SU-DHL-6 (cell line): ENCODE data around the gene CCNE1.

Source experiments
- H2AFZ ChIP-seq: fragments of 200-600 bp; sonication (generic); 2 replicates; pipeline ENCODE4 v1.6.1; 2014; ENCODE audit warnings: low read depth, mild to moderate bottlenecking, moderate library complexity, mixed read lengths, antibody characterized with exemption, low read length; ENCODE audit not compliant: severe bottlenecking
- H3F3A ChIP-seq: fragments of 200-600 bp; shearing (Covaris generic); 2 replicates; pipeline ENCODE4 v1.6.0; 2016; ENCODE audit warnings: antibody characterized with exemption, mild to moderate bottlenecking; ENCODE audit not compliant: insufficient read depth
- H3K27ac ChIP-seq: fragments of 200-600 bp; sonication (generic); 2 replicates; pipeline ENCODE4 v1.5.1; 2016; ENCODE audit warnings: low read depth, mild to moderate bottlenecking, low read length, moderate library complexity, mixed read lengths
- H3K27me3 ChIP-seq: fragments of 200-600 bp; sonication (generic), shearing (Covaris generic); 2 replicates; pipeline ENCODE4 v1.6.0; 2014; ENCODE audit warnings: mild to moderate bottlenecking, low read length
- H3K36me3 ChIP-seq: fragments of 200-600 bp; sonication (generic); 2 replicates; pipeline ENCODE4 v1.6.1; 2014; ENCODE audit warnings: mild to moderate bottlenecking, low read length, mixed read lengths
- H3K4me2 ChIP-seq: fragments of 300-600, 200-600 bp; shearing (Covaris generic), sonication (generic); 2 replicates; pipeline ENCODE4 v1.6.0; 2014; ENCODE audit warnings: low read length, low read depth, mild to moderate bottlenecking; ENCODE audit not compliant: poor library complexity, severe bottlenecking
- H3K4me3 ChIP-seq: fragments of 200-600 bp; sonication (generic); 2 replicates; pipeline ENCODE4 v1.5.1; 2014; ENCODE audit warnings: antibody characterized with exemption, low read length, mild to moderate bottlenecking, mixed read lengths; ENCODE audit not compliant: insufficient read depth, poor library complexity, severe bottlenecking
- H3K79me2 ChIP-seq: fragments of 200-600 bp; sonication (generic); 2 replicates; pipeline ENCODE4 v1.6.1; 2014; ENCODE audit warnings: mild to moderate bottlenecking, low read length, moderate library complexity; ENCODE audit not compliant: insufficient read depth
- H3K9ac ChIP-seq: fragments of 200-600 bp; sonication (generic); 2 replicates; pipeline ENCODE4 v1.7.0; 2014; ENCODE audit warnings: mild to moderate bottlenecking, low read length
- H3K9me2 ChIP-seq: fragments of 200-600 bp; sonication (generic); replicated peaks from 2 replicates; pipeline ENCODE4 v1.6.1; 2014; ENCODE audit warnings: low read length; ENCODE audit not compliant: insufficient read depth
- H3K9me3 ChIP-seq: fragments of 200-600 bp; sonication (generic); 2 replicates; pipeline ENCODE4 v1.6.1; 2014; ENCODE audit warnings: low read length, mixed read lengths; ENCODE audit not compliant: insufficient read depth
- H4K20me1 ChIP-seq: fragments of 200-600 bp; sonication (generic); 2 replicates; pipeline ENCODE4 v1.6.1; 2014; ENCODE audit warnings: low read depth, mild to moderate bottlenecking, antibody characterized with exemption, low read length, moderate library complexity, mixed read lengths
- CTCF ChIP-seq: fragments of 200-600 bp; sonication (generic); IDR thresholded peaks from one replicate; pipeline ENCODE4 v1.5.1; 2017; ENCODE audit warnings: antibody characterized with exemption, mild to moderate bottlenecking, low read length, moderate library complexity; ENCODE audit not compliant: insufficient read depth, poor library complexity, severe bottlenecking
- EZH2phosphoT487 ChIP-seq: fragments of 200-600 bp; sonication (generic), shearing (Covaris generic); conservative IDR thresholded peaks from 2 replicates; pipeline ENCODE4 v1.6.1; 2018; ENCODE audit warnings: mild to moderate bottlenecking, antibody characterized with exemption, low read length, moderate library complexity, mixed read lengths

CCNE1 gene

DNA sequence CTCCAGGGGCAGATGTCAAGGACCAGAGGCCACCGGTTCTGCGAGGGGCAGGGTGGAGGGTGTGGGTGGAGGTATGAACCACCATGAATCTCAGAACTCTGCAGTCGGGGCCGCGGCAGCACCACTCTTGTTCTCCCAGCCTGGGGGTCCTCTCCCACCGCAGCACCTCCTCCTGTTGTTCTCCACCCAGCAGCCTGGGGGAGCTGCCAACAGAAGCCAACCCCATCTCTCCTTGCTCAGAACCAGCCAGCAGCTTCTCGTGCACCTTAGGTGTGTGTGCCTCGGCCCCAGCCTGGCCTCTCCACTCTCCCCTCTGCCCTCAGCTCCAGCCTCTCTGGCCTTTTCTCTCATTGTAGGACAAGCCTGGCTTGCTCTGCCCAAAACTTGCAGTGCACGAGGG lies 31.9 kb upstream of the CCNE1 start:
- Histone ChIP-seq H3K79me2 (no peaks in the 10 kb centered on the region), H3K9ac (no peak overlapping the region), H3K4me3 (no peak overlapping the region), H2AFZ (no peak overlapping the region), H3K36me3 (no peaks in the 10 kb centered on the region), H4K20me1 (no peaks in the 10 kb centered on the region), H3K4me2 (no peak overlapping the region), H3F3A (no peaks in the 10 kb centered on the region), H3K9me3 (no peaks in the 10 kb centered on the region), H3K9me2 (no peaks in the 10 kb centered on the region), H3K27ac (no peak overlapping the region), H3K27me3 (no peaks in the 10 kb centered on the region)
- TF ChIP-seq EZH2phosphoT487 (no peak), CTCF (no peak)

GRCh38 chr19:29781386-29782259 lies 30.2 kb upstream of the CCNE1 start:
- Histone ChIP-seq H3K36me3 (no peaks in the 10 kb centered on the region), H3K4me3 (no peak overlapping the region), H3K4me2 (no peak overlapping the region)

GRCh38 chr19:29782260-29782580 lies 29.6 kb upstream of the CCNE1 start:
- Histone ChIP-seq H3K27ac (no peak overlapping the region), H2AFZ (no peak overlapping the region), H3K9ac (no peak overlapping the region), H3K4me2 (no peak overlapping the region), H3F3A (no peaks in the 10 kb centered on the region), H3K79me2 (no peaks in the 10 kb centered on the region), H3K9me3 (no peaks in the 10 kb centered on the region), H3K36me3 (no peaks in the 10 kb centered on the region), H4K20me1 (no peaks in the 10 kb centered on the region), H3K9me2 (no peaks in the 10 kb centered on the region), H3K4me3 (no peak overlapping the region), H3K27me3 (no peaks in the 10 kb centered on the region)
- TF ChIP-seq EZH2phosphoT487 (no peak), CTCF (no peak)

More at GRCh38 chr19:29781386-29782259, 30.2 kb upstream of the CCNE1 start:
- H3K9me2 ChIP-seq, result no peaks in the 10 kb centered on the region
- no peak for TF ChIP-seq EZH2phosphoT487
- TF ChIP-seq CTCF, result no peak
- H2AFZ ChIP-seq, result no peak overlapping the region
- no peaks in the 10 kb centered on the region for H3K79me2 ChIP-seq
- no peaks in the 10 kb centered on the region for H4K20me1 ChIP-seq
- H3F3A ChIP-seq, result no peaks in the 10 kb centered on the region
- no peak overlapping the region for H3K9ac ChIP-seq
- H3K9me3 ChIP-seq, result no peaks in the 10 kb centered on the region
- no peaks in the 10 kb centered on the region for H3K27me3 ChIP-seq
- no peak overlapping the region for H3K27ac ChIP-seq
